GM12865 (cell line): ENCODE data around the gene TMCC3.
"Not testable (repeated sequence)": the region's sequence is repeated elsewhere in the genome, so short reads cannot be mapped to it uniquely, and the experiment has no call there.

Experiments
- DNase-seq: peaks from one replicate; pipeline ENCODE4 v3.0.0; 2010; ENCODE audit warnings: low read depth
- H3K4me3 ChIP-seq: 2 replicates; pipeline ENCODE4 v1.5.1; 2011; ENCODE audit warnings: mild to moderate bottlenecking, low read depth, low read length, control low read depth
- TF ChIP-seq, protein P1 (sequence below): IDR thresholded peaks from 2 replicates; pipeline ENCODE4 v1.5.1; 2011; ENCODE audit warnings: low read length, control low read depth, low read depth, inconsistent platforms; ENCODE audit not compliant: insufficient read depth; ENCODE audit errors: missing control alignments

TMCC3 gene, protein sequence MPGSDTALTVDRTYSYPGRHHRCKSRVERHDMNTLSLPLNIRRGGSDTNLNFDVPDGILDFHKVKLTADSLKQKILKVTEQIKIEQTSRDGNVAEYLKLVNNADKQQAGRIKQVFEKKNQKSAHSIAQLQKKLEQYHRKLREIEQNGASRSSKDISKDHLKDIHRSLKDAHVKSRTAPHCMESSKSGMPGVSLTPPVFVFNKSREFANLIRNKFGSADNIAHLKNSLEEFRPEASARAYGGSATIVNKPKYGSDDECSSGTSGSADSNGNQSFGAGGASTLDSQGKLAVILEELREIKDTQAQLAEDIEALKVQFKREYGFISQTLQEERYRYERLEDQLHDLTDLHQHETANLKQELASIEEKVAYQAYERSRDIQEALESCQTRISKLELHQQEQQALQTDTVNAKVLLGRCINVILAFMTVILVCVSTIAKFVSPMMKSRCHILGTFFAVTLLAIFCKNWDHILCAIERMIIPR

DNA sequence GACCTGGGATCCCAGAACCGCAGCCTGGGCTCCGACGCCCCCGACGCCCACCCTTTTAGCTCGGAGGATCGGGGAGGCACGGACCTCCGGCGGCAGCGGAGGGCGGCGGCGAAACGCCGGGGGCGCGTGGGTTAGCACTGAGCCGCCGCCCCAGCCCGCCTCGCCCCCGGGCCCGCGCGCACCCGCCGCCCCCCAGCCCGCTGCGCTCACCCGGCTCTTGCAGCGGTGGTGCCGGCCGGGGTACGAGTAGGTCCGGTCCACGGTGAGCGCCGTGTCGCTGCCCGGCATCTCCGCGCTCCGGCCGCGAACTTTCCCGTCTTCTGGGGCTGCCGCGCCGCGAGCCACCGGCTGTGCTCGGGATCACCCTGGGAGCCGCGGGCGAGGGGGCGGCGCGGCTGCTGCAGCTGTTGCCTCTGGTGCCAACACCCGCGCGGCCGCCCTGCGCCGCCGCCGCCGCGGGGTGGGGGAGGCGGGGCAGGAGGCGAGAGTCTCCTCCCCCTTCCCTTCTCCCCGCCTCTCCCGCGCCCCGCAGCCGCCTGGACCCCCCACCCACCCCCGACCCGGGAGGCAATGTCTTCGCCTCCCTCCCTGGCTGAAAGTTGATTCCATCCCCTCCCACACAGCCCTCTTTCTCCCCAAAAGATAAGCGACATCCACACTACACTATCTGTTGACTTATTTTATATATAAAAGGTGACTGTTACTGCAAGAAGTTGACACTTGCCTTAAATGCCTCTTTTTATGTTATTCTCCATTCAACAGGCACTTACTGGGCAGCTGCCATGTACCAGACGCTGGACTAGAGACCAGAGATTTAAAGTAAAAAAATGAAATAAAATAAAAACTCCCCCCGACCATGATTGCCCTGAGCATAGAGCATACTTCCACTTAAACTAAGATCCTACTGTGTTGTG lies at the start of gene TMCC3:
TSS of gene TMCC3 (minus strand) at position 415 of the 914 bp plus-strand sequence. CDS start at position 288, 127 bp downstream.
- TF ChIP-seq, protein P1, sequence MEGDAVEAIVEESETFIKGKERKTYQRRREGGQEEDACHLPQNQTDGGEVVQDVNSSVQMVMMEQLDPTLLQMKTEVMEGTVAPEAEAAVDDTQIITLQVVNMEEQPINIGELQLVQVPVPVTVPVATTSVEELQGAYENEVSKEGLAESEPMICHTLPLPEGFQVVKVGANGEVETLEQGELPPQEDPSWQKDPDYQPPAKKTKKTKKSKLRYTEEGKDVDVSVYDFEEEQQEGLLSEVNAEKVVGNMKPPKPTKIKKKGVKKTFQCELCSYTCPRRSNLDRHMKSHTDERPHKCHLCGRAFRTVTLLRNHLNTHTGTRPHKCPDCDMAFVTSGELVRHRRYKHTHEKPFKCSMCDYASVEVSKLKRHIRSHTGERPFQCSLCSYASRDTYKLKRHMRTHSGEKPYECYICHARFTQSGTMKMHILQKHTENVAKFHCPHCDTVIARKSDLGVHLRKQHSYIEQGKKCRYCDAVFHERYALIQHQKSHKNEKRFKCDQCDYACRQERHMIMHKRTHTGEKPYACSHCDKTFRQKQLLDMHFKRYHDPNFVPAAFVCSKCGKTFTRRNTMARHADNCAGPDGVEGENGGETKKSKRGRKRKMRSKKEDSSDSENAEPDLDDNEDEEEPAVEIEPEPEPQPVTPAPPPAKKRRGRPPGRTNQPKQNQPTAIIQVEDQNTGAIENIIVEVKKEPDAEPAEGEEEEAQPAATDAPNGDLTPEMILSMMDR, result no peak
- DNase-seq, result peak; percentile 38
- peak within 1 kb of the TSS; percentile 50 for H3K4me3 ChIP-seq

DNA sequence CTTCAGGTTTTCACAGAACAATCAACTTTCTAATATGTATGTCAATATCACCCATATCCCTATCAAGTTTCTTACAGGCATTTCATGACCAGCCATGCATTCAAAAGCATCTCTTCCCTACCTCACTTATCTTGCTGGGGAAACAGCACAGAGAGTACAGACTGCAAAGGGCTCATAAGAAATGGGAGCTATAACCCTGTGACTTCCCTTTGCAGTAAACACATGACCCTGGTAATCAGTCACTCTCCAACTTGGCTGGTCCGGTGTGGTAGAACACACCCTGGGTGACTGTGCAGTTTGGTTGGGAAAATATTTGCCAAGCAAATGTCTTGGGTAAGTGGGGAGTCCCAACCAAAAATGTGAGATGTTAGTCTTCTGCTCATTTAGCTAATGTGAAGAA lies 49.4 kb upstream of the TMCC3 start:
- DNase-seq, result no peak
- no peak overlapping the region for H3K4me3 ChIP-seq
- TF ChIP-seq, protein P1, result no peak

DNA sequence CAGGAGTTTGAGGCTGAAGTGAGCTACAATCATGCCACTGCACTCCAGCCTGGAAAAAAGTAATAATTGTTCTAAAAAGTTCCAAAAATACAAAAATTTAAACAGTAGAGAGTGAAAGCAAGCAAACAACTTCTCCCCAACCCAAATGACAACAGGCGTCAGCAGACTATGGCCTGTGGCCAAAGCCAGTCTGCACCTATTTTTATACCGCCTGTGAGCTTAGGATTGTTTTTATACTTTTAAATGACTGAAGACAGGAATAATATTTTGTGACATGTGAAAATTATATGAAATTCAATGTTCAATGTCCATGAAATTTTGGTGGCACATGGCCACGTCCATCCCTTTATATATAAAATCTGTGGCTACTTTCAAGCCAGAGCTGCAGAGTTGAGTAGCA lies 48.2 kb upstream of the TMCC3 start:
- no peak overlapping the region for H3K4me3 ChIP-seq

DNA sequence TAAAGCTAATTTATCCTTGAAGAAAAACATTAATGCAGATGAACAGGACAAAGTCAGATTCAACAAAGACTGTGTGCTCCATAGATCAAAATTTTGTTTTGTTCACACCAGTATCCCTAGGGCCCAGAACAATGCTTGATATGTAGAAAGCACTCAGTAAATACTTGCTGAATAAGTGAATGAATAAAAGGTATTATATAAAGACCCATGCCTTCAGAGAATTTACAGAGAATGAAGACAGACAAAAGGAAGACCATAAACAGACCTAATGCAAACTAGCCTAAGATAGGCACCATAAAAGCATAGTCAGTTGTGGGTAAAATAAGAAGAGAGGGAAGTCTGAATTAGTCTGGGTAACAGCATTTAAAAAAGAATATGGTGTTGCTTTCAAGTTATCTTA lies 47.3 kb upstream of the TMCC3 start:
- TF ChIP-seq, protein P1, result no peak
- H3K4me3 ChIP-seq, result no peak overlapping the region
- no peak for DNase-seq

More for the DNA sequence above, 48.2 kb upstream of the TMCC3 start:
- TF ChIP-seq, protein P1, result no peak
- no peak for DNase-seq

DNA sequence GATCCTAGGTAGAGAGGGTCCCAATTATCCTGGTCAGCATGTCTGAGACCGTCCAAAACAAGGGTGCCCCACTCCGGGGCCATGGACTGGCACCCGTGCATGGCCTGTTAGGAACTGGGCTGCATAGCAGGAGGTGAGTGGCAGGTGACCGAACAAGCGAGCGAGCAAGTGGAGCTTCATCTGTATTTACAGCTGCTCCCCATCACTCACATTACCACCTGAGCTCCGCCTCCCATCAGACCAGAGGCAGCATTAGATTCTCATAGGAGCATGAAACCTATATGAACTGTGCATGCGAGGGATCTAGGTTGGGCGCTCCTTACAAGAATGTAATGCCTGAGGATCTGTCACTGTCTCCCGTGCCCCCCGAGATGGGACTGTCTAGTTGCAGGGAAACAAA lies 44.4 kb upstream of the TMCC3 start:
- no peak overlapping the region for H3K4me3 ChIP-seq
- no peak for DNase-seq
- TF ChIP-seq, protein P1, result no peak

DNA sequence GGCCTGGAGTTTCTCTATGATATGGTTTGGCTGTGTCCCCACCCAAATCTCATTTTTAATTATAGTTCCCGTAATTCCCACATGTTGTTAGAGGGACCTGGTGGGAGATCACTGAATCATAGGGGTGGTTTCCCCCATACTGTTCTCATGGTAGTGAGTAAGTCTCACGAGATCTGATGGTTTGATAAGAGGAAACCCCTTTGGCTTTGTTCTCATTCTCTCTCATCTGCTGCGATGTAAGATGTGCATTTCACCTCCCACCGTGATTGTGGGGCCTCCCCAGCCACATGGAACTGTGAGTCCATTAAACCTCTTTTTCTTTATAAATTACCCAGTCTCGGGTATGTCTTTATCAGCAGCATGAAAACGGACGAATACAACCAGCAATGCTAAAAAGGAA lies 42.5 kb upstream of the TMCC3 start:
- DNase-seq, result not testable (repeated sequence)

DNA sequence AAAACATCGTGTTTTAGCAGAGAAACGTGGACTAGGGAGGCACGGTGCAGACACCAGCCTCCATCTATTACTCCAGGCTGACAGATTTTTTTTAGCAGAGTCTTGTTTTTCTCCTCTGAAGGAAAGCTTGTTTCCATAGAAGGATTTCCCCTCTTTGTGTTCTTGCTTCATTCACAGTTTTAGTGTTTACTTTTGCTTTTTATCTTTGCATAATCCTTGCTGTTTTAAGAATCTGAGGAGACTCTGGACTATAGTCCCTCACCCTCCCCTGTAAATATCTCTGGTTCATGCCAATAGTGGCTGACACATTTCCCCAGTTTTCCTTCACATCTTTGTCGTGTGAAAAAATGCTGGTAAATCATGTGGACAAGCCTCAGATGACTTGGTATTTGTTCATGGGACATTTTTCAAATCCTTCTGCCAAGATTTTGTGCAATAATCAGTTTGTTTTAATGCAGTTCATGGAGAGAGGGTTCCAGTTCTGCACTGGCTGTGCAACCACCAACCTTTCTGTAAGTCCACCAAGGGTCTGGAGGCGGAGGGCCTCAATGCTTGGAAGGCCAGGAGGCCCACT lies 39.9 kb upstream of the TMCC3 start:
- no peak for DNase-seq
- TF ChIP-seq, protein P1, result no peak
- H3K4me3 ChIP-seq, result no peak overlapping the region

More for the DNA sequence above, 42.5 kb upstream of the TMCC3 start:
- not testable (repeated sequence) for H3K4me3 ChIP-seq
